Thyroid gland (tissue), 4 donors: Measurements from ENCODE around the gene SIGLEC6. TPM values are rescaled to one million over a fixed set of nuclear protein-coding genes. Genes with fewer than 3 reads are reported as not detected.
A peak's percentile ranks its signal among the peaks of the same experiment; 100 is the strongest.

Experiments used
- DNase-seq, 2 donors: peaks; one replicate each; pipeline ENCODE4 v3.0.0-alpha.2; 2019
- H3K27ac ChIP-seq, 3 donors: fragments of 200-600 bp; sonication (generic); 1 replicate in 2 of 3; 2 replicates in 1 of 3; pipeline ENCODE4 v1.5.1; 2016 to 2019; ENCODE audit warnings: mild to moderate bottlenecking in 1 of 3, moderate library complexity in 1 of 3
- H3K27me3 ChIP-seq: fragments of 200-600 bp; sonication (generic); one replicate; pipeline ENCODE4 v1.5.1; 2019
- H3K36me3 ChIP-seq, 2 donors: fragments of 200-600 bp; sonication (generic); one replicate each; pipeline ENCODE4 v1.5.1; 2016 to 2019
- H3K4me1 ChIP-seq, 2 donors: fragments of 200-600 bp; sonication (generic); one replicate each; pipeline ENCODE4 v1.5.1; 2017 to 2019
- H3K4me3 ChIP-seq, 3 donors: fragments of 200-600 bp; sonication (generic); replicated peaks in 1 of 3; 1 replicate in 2 of 3; 2 replicates in 1 of 3; pipeline ENCODE4 v1.5.1; 2016; ENCODE audit warnings: mild to moderate bottlenecking in 1 of 3
- H3K9me3 ChIP-seq: fragments of 200-600 bp; sonication (generic); one replicate; pipeline ENCODE4 v1.5.1; 2017
- CTCF ChIP-seq, 6 experiments: fragments of 200-600 bp in 3 of 6; fragments of 450-650 bp in 3 of 6; sonication (generic) in 3 of 6; IDR thresholded peaks; one replicate each; pipeline ENCODE4 v1.5.1; 2016 to 2019; ENCODE audit warnings: antibody characterized with exemption in 6 of 6, mild to moderate bottlenecking in 2 of 6, inconsistent platforms in 1 of 6, moderate library complexity in 1 of 6
- POLR2A ChIP-seq, 2 donors: fragments of 450-650 bp; IDR thresholded peaks; one replicate each; pipeline ENCODE4 v1.6.1; 2017; ENCODE audit warnings: antibody characterized with exemption in 2 of 2, mild to moderate bottlenecking in 2 of 2, moderate library complexity in 1 of 2
- WGBS, 2 donors: methylation state at CpG; one replicate each; pipeline ENCODE4 v1.1.5; 2017; 5-methylcytosine and 5-hydroxymethylcytosine counted together
- intact Hi-C: fragments of 100-400 bp; cut with DNase I; formaldehyde crosslinking; loops from one replicate; pipeline ENCODE4 v1.15.1; 2023
- total RNA-seq, 4 donors: library from RNA; depleted of rRNA; stranded (reverse); fragments of >200 nt; gene quantifications; one replicate each; pipeline ENCODE4 v1.2.3, GENCODE V29; 2016

The SIGLEC6 gene
- total RNA-seq, 4 donors from 2014 or later, result not detected

- intact Hi-C loops, result loop anchor here (10.0 kb wide), 1 partner anchor 179 kb away; no protein-coding TSS in a partner anchor
- no peaks in the 10 kb centered on the region for H3K4me1 ChIP-seq
Observed at GRCh38 chr19:51476164-51476563, 55.3 kb downstream of the SIGLEC6 start.

GRCh38 chr19:51473009-51473707 is 58.3 kb downstream of the SIGLEC6 start:
- intact Hi-C loops, result loop anchor here (5.0 to 10.0 kb wide), 2 partner anchors 182 to 304 kb away; no protein-coding TSS in a partner anchor
- Histone ChIP-seq H3K4me1 (no peaks in the 10 kb centered on the region), H3K4me3 (no peak overlapping the region), H3K27ac (no peak overlapping the region), H3K9me3 (no peaks in the 10 kb centered on the region), H3K27me3 (no peaks in the 10 kb centered on the region), H3K36me3 (no peaks in the 10 kb centered on the region)
- TF ChIP-seq CTCF (IDR thresholded peaks at IDR 0.05), result peak; percentile 54 to 93 (median 68)
- TF ChIP-seq POLR2A (IDR thresholded peaks at IDR 0.05), result no peak
- 28 to 33% methylated on average over 7 of the region's 7 CpGs for WGBS, 2 donors
- DNase-seq, result peak; percentile 62 to 69

More at GRCh38 chr19:51476164-51476563, 55.3 kb downstream of the SIGLEC6 start:
- DNase-seq, result no peak
- Histone ChIP-seq H3K9me3 (no peaks in the 10 kb centered on the region), H3K27me3 (no peaks in the 10 kb centered on the region), H3K27ac (no peak overlapping the region), H3K4me3 (no peak overlapping the region), H3K36me3 (no peaks in the 10 kb centered on the region)
- no peak for TF ChIP-seq CTCF (IDR thresholded peaks at IDR 0.05)
- TF ChIP-seq POLR2A (IDR thresholded peaks at IDR 0.05), result no peak
- 89 to 90% methylated on average over 3 of the region's 3 CpGs for WGBS, 2 donors

- WGBS, 2 donors, result 12 to 18% methylated on average over 4 of the region's 4 CpGs
- H3K4me1 ChIP-seq, result no peaks in the 10 kb centered on the region
- no peak for DNase-seq
- no peak overlapping the region for H3K27ac ChIP-seq
- no peaks in the 10 kb centered on the region for H3K9me3 ChIP-seq
- intact Hi-C loops, result loop anchor here (5.0 to 10.0 kb wide), 2 partner anchors 182 to 305 kb away; no protein-coding TSS in a partner anchor
- no peaks in the 10 kb centered on the region for H3K27me3 ChIP-seq
- no peak overlapping the region for H3K4me3 ChIP-seq
- H3K36me3 ChIP-seq, result no peaks in the 10 kb centered on the region
- TF ChIP-seq POLR2A (IDR thresholded peaks at IDR 0.05), result no peak
- TF ChIP-seq CTCF (IDR thresholded peaks at IDR 0.05), result no peak
Observed at GRCh38 chr19:51472607-51473006, 58.9 kb downstream of the SIGLEC6 start.

GRCh38 chr19:51471527-51471926 is 59.9 kb downstream of the SIGLEC6 start:
- WGBS, 2 donors, result 69 to 74% methylated on average over 1 of the region's 1 CpG
- DNase-seq, result no peak
- H3K27me3 ChIP-seq, result no peaks in the 10 kb centered on the region
- no peaks in the 10 kb centered on the region for H3K9me3 ChIP-seq
- TF ChIP-seq POLR2A (IDR thresholded peaks at IDR 0.05), result no peak
- no peak for TF ChIP-seq CTCF (IDR thresholded peaks at IDR 0.05)
- intact Hi-C loops, result loop anchor here (5.0 to 10.0 kb wide), 2 partner anchors 183 to 306 kb away; no protein-coding TSS in a partner anchor
- H3K27ac ChIP-seq, result no peak overlapping the region
- H3K4me3 ChIP-seq, result no peak overlapping the region
- H3K36me3 ChIP-seq, result no peaks in the 10 kb centered on the region
- H3K4me1 ChIP-seq, result no peaks in the 10 kb centered on the region

GRCh38 chr19:51470966-51471365 is 60.5 kb downstream of the SIGLEC6 start:
- no peaks in the 10 kb centered on the region for H3K36me3 ChIP-seq
- H3K27ac ChIP-seq, result no peak overlapping the region
- 80 to 90% methylated on average over 9 of the region's 9 CpGs for WGBS, 2 donors
- H3K27me3 ChIP-seq, result no peaks in the 10 kb centered on the region
- H3K9me3 ChIP-seq, result no peaks in the 10 kb centered on the region
- DNase-seq, result no peak
- H3K4me3 ChIP-seq, result no peak overlapping the region
- H3K4me1 ChIP-seq, result no peaks in the 10 kb centered on the region
- TF ChIP-seq CTCF (IDR thresholded peaks at IDR 0.05) (no peak), POLR2A (IDR thresholded peaks at IDR 0.05) (no peak)
- intact Hi-C loops, result loop anchor here (5.0 to 10.0 kb wide), 2 partner anchors 184 to 306 kb away; no protein-coding TSS in a partner anchor
